ENCODE measurements around the gene GAA. TPM values are rescaled to one million over a fixed set of nuclear protein-coding genes. Genes with fewer than 3 reads are reported as not detected.

GAA gene
- total and polyA plus RNA-seq, 2 of the 13 experiments (the other 11 are each of a cell fraction or from before 2014, with no cell fraction given), result 21.6 to 36.4 TPM

- TF ChIP-seq ZNF562 (CRISPR knock-in tag; IDR thresholded peaks at IDR 0.05; ENCODE audit: borderline replicate concordance), result no peak
- TF ChIP-seq XRCC5 (optimal IDR thresholded peaks at IDR 0.05; ENCODE audit: low read length), result no peak
- TF ChIP-seq ZNF333 (CRISPR knock-in tag; IDR thresholded peaks at IDR 0.05; ENCODE audit: borderline replicate concordance), result no peak
- TF ChIP-seq GPN1 (CRISPR knock-in tag; IDR thresholded peaks at IDR 0.05; ENCODE audit: borderline replicate concordance), result no peak
- TF ChIP-seq ARNT2 (CRISPR knock-in tag; IDR thresholded peaks at IDR 0.05; ENCODE audit: low read depth), result no peak
- TF ChIP-seq ZNF530 (CRISPR knock-in tag; IDR thresholded peaks at IDR 0.05; ENCODE audit: low read depth), result no peak
- no peak for TF ChIP-seq PHF8 (CRISPR knock-in tag; IDR thresholded peaks at IDR 0.05)
- TF ChIP-seq MZF1 (CRISPR knock-in tag; IDR thresholded peaks at IDR 0.05; ENCODE audit: borderline replicate concordance), result no peak
- TF ChIP-seq ZNF20 (CRISPR knock-in tag; IDR thresholded peaks at IDR 0.05), result no peak
Observed at GRCh38 chr17:80109066-80109660, 7.8 kb downstream of the GAA start (continued).

- no peak for DNase-seq (ENCODE audit: low spot score)
- no peaks in the 10 kb centered on the region for H3K27me3 ChIP-seq (ENCODE audit: control insufficient read depth in 1 of 2, insufficient read depth in 2 of 2, low read length in 2 of 2)
- no peaks in the 10 kb centered on the region for H3K9me3 ChIP-seq (ENCODE audit: low read length)
- no peak for ATAC-seq
- FAIRE-seq, result no peak
- no TSS peak for BruUV-seq (replicated peaks)
- ChIA-PET CTCF (ENCODE audit: low intra/inter-chr PET ratio, low total read pairs) (no interaction called here), POLR2A (interaction anchor here (1.6 kb wide), 1 partner anchor 9 kb away, joined by 7 read pairs; the partner anchor contains the start of gene GAA)
- H3K4me2 ChIP-seq (ENCODE audit: low read depth, low read length), result no peak overlapping the region
- H3K36me3 ChIP-seq (replicated peaks in 1 of 2; ENCODE audit: control insufficient read depth in 1 of 2, insufficient read depth in 2 of 2, low read length in 2 of 2), result no peaks in the 10 kb centered on the region; a peak in 1 of 5 replicates
- no peak overlapping the region for H2AFZ ChIP-seq (ENCODE audit: low read length)
- H3K27ac ChIP-seq (ENCODE audit: extremely low read length, insufficient read depth, low read length), result no peak overlapping the region
- H4K20me1 ChIP-seq (ENCODE audit: insufficient read depth, low read length), result no peaks in the 10 kb centered on the region
- H3K4me1 ChIP-seq (ENCODE audit: insufficient read depth, low read length), result no peaks in the 10 kb centered on the region
- no peaks in the 10 kb centered on the region for H3K79me2 ChIP-seq (ENCODE audit: insufficient read depth, low read length)
- intact Hi-C loops (cut with micrococcal nuclease; ENCODE audit: unreplicated experiment) (no loop called here), in situ Hi-C loops (cut with HindIII; ENCODE audit: extremely low pct_ligation_motif_present, low pct_unique_long_range_greater_than_20kb) (no loop called here)
- WGBS (ENCODE audit: low lambda C conversion rate), result 97% methylated on average over 25 of the region's 30 CpGs
- H3K4me3 ChIP-seq (replicated peaks in 1 of 3; ENCODE audit: insufficient read depth in 1 of 3, low read depth in 2 of 3, low read length in 3 of 3), result no peak overlapping the region
- no peak overlapping the region for H3K9ac ChIP-seq (ENCODE audit: insufficient read depth, low read depth, low read length)
- no peak for TF ChIP-seq TBP (CRISPR knock-in tag; IDR thresholded peaks at IDR 0.05)
- no peak for TF ChIP-seq BRF2 (CRISPR knock-in tag; IDR thresholded peaks at IDR 0.05)
- TF ChIP-seq AGO2 (optimal IDR thresholded peaks at IDR 0.05; ENCODE audit: low read depth, low read length), result peak; percentile 61
- no peak for TF ChIP-seq DRAP1 (CRISPR knock-in tag; IDR thresholded peaks at IDR 0.05)
- no peak for TF ChIP-seq PRMT3 (CRISPR knock-in tag; IDR thresholded peaks at IDR 0.05; ENCODE audit: borderline replicate concordance, low read depth)
- no peak for TF ChIP-seq IKZF1 (IDR thresholded peaks at IDR 0.05)
- TF ChIP-seq YEATS4 (CRISPR knock-in tag; IDR thresholded peaks at IDR 0.05; ENCODE audit: borderline replicate concordance), result no peak
- TF ChIP-seq CHD2 (IDR thresholded peaks at IDR 0.05; ENCODE audit: low read depth, low read length), result no peak
- TF ChIP-seq ZNF7 (CRISPR knock-in tag; IDR thresholded peaks at IDR 0.05), result no peak
- TF ChIP-seq FOSL2 (CRISPR knock-in tag; IDR thresholded peaks at IDR 0.05), result no peak
- no peak for TF ChIP-seq ZFP90 (CRISPR knock-in tag; IDR thresholded peaks at IDR 0.05; ENCODE audit: borderline replicate concordance)
- no peak for TF ChIP-seq TFDP2 (CRISPR knock-in tag; IDR thresholded peaks at IDR 0.05)
- peak; percentile 77 for TF ChIP-seq ATF7 (IDR thresholded peaks at IDR 0.05)
- no peak for TF ChIP-seq ATF7 (CRISPR knock-in tag; IDR thresholded peaks at IDR 0.05)
Observed at GRCh38 chr17:80109713-80110446, 8.5 kb downstream of the GAA start.

All from HepG2 (cell line).